ENCODE measurements around the gene RALGPS1.

DNA sequence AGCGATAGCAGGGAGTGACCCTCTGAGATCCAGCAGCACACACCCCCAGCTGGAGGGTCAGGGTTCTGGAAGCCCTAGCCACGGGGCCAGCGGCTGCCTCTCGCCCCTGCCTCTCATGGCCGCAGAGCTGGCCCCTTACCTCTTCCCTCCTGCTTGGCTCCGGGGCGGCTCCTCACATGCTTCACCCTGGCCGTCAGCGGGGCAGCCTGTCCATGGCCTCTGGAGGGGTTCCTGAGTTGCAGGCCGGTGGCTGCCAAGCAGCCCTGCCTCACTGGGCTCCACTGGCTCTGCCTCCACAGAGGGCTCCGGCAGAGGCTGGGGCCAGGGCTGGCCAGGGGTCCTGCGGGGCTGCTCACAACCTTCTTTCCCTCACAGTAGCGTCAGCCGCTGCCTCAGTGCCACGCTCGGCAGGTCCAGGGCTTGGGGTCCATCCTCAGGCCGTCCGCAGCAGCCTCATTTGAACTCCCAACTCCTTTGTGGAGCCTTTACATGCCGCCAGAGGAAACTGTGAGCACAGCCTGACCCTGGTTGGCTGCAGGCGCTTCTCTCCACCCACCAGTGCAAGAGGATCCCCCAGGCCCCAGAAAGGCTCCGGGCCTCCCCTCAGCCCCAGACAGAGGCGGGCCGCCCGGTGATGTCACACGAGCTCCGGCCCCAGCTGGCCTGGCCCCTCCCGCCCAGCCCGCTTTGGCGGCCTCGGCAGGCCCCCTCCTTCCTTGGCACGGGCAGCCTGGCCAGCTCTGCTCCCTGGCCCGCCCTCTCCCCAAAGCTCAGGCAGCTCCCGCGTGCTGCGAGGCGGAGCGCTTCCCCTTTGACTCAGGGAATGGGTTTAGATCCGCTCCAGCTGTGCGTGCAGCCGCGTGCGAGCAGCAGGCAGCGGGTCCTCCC lies 207.8 kb downstream of the RALGPS1 start, which contains the start of gene ANGPTL2:
- TF ChIP-seq, protein P1, sequence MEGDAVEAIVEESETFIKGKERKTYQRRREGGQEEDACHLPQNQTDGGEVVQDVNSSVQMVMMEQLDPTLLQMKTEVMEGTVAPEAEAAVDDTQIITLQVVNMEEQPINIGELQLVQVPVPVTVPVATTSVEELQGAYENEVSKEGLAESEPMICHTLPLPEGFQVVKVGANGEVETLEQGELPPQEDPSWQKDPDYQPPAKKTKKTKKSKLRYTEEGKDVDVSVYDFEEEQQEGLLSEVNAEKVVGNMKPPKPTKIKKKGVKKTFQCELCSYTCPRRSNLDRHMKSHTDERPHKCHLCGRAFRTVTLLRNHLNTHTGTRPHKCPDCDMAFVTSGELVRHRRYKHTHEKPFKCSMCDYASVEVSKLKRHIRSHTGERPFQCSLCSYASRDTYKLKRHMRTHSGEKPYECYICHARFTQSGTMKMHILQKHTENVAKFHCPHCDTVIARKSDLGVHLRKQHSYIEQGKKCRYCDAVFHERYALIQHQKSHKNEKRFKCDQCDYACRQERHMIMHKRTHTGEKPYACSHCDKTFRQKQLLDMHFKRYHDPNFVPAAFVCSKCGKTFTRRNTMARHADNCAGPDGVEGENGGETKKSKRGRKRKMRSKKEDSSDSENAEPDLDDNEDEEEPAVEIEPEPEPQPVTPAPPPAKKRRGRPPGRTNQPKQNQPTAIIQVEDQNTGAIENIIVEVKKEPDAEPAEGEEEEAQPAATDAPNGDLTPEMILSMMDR (IDR thresholded peaks at IDR 0.05), result no peak
- peak in 1 of 2 donors; percentile 50 for TF ChIP-seq POLR2A (IDR thresholded peaks at IDR 0.05)
